ENCODE measurements around the gene TIMP2. TPM values are rescaled to one million over a fixed set of nuclear protein-coding genes. Genes with fewer than 3 reads are reported as not detected.
"Not testable (repeated sequence)": the region's sequence is repeated elsewhere in the genome, so short reads cannot be mapped to it uniquely, and the experiment has no call there.

TIMP2 gene
- total and polyA plus RNA-seq, 11 donors, result 25.1 to 201 (median 88.3) TPM

DNA sequence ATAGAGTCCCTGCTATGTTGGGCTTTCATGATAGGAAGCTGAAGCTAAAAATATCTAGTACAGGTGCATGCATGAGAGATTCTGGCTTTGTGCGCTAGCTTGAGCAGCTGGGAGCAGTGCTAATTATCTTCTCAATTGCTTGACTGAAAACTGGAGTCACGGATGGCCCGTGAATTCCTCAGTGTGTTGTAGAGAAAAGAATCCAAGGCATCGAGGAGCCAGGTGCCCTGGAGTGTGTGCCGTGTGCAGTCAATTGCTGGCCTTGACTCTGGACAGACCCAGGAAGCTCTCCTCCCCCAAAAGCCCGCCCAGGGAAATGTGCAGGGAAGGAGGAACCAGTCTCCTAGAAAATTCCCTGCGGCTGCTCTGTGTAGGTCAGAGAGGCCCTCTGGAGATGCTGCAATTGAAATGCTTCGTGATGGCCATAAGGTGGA is 40.3 kb upstream of the TIMP2 start:
- Histone ChIP-seq H3K4me1 (peaks cover 0 to 18% (median 1%) of the 10 kb centered on the region in 12 donors), H3K27me3 (no peaks in the 10 kb centered on the region), H3K27ac (no peak overlapping the region), H3K4me3 (no peak overlapping the region), H3K36me3 (peaks cover 0 to 27% (median 15%) of the 10 kb centered on the region in 9 donors), H3K9me3 (no peaks in the 10 kb centered on the region)
- intact Hi-C loops (cut with DNase I), result no loop called here
- TF ChIP-seq, protein P1, sequence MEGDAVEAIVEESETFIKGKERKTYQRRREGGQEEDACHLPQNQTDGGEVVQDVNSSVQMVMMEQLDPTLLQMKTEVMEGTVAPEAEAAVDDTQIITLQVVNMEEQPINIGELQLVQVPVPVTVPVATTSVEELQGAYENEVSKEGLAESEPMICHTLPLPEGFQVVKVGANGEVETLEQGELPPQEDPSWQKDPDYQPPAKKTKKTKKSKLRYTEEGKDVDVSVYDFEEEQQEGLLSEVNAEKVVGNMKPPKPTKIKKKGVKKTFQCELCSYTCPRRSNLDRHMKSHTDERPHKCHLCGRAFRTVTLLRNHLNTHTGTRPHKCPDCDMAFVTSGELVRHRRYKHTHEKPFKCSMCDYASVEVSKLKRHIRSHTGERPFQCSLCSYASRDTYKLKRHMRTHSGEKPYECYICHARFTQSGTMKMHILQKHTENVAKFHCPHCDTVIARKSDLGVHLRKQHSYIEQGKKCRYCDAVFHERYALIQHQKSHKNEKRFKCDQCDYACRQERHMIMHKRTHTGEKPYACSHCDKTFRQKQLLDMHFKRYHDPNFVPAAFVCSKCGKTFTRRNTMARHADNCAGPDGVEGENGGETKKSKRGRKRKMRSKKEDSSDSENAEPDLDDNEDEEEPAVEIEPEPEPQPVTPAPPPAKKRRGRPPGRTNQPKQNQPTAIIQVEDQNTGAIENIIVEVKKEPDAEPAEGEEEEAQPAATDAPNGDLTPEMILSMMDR (IDR thresholded peaks at IDR 0.05), result no peak
- no peak for TF ChIP-seq POLR2A (IDR thresholded peaks at IDR 0.05)
- DNase-seq, result no peak
- no peak for ATAC-seq
- 63 to 81% (median 76%) methylated on average over 8 of the region's 8 CpGs for WGBS, 4 donors

DNA sequence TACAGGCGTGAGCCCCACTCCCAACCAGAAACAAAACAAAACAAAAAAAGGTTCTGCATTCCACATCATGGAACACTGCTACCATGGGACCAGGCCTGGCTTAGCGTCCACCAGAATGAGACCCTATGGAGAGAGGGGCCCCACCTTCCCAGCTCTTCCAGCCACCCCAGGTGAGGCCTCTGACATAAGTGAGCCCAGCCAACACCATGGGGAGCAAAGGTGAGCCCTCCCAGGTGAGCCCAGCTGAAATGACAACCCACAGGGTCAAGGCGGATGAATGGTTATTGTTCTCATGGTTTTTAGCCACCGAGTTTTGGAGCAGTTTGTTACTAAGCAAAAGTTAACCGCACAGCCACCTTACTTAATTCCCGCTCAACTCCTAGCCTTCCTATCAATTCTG is 38.2 kb upstream of the TIMP2 start:
- intact Hi-C loops (cut with DNase I), result no loop called here
- Histone ChIP-seq H3K27ac (no peak overlapping the region), H3K4me3 (no peak overlapping the region), H3K27me3 (no peaks in the 10 kb centered on the region), H3K36me3 (peaks cover 0 to 14% (median 4%) of the 10 kb centered on the region in 9 donors), H3K9me3 (no peaks in the 10 kb centered on the region), H3K4me1 (peaks cover 0 to 9% (median 0%) of the 10 kb centered on the region in 12 donors)
- DNase-seq (peak in 1 of 5 donors; percentile 44), ATAC-seq (no peak)
- TF ChIP-seq, protein P1 (IDR thresholded peaks at IDR 0.05), result no peak
- no peak for TF ChIP-seq POLR2A (IDR thresholded peaks at IDR 0.05)
- WGBS, 4 donors, result 93 to 96% (median 94%) methylated on average over 6 of the region's 6 CpGs

DNA sequence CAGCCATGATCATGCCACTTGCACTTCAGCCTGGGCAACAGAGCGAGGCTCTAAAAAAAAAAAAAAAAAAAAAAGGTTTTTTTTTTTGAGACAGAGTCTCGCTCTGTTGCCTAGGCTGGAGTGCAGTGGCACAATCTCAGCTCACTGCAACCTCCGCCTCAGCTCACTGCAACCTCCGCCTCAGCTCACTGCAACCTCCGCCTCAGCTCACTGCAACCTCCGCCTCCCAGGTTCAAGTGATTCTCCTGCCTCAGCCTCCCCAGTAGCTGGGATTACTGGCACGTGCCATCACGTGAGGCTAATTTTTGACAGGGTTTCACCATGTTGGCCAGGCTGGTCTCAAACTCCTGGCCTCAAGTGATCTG is 37.8 kb upstream of the TIMP2 start:
- intact Hi-C loops (cut with DNase I); H3K4me1 ChIP-seq; H3K4me3 ChIP-seq; DNase-seq; H3K27me3 ChIP-seq; H3K9me3 ChIP-seq; ATAC-seq; H3K27ac ChIP-seq: not testable (repeated sequence)
- whole genome bisulfite sequencing, 4 donors, result 92 to 99% (median 96%) methylated on average over 8 of the region's 8 CpGs
- peaks cover 0 to 13% (median 3%) of the 10 kb centered on the region in 9 donors for H3K36me3 ChIP-seq

DNA sequence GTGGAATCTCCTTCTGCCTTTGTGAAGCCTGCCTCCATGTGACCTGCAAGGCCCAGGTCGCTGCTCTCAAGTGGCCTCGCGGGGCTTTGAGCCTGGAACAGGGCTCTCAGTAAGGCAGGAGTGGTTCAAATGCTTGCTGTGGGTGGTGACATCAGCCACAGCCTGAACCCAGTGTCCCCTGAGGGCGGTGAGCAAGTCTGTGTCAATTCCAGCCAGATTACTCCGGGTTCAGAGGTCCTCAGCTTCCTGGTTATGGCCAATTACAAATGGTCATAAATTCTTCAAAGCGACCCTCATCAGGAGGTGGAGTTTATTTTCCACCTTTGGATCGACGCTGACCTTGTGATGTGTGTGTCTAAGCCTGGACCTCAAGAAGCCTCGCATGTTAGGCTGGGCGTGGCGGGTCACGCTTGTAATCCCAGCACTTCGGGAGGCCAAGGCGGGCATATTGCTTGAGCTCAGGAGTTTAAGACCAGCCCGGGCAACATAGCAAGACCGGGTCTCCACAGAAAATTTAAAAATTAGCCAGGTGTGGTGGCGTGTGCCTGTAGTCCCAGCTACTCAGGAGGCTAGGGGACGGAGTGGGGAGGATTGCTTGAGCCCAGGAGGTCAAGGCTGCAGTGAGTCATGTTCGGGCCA is 37.3 kb upstream of the TIMP2 start:
- peaks cover 0 to 9% (median 2%) of the 10 kb centered on the region in 9 donors for H3K36me3 ChIP-seq
- ATAC-seq, result peak in 1 of 4 donors; percentile 44
- no peaks in the 10 kb centered on the region for H3K9me3 ChIP-seq
- H3K27me3 ChIP-seq, result no peaks in the 10 kb centered on the region
- H3K27ac ChIP-seq, result no peak overlapping the region
- intact Hi-C loops (cut with DNase I), result no loop called here
- H3K4me3 ChIP-seq, result no peak overlapping the region
- 81 to 85% (median 84%) methylated on average over 17 to 19 of the region's 19 CpGs for WGBS, 4 donors
- no peak for TF ChIP-seq POLR2A (IDR thresholded peaks at IDR 0.05)
- TF ChIP-seq, protein P1 (IDR thresholded peaks at IDR 0.05), result no peak
- DNase-seq, result peak in 1 of 5 donors; percentile 62
- peaks cover 0 to 9% (median 0%) of the 10 kb centered on the region in 12 donors for H3K4me1 ChIP-seq

DNA sequence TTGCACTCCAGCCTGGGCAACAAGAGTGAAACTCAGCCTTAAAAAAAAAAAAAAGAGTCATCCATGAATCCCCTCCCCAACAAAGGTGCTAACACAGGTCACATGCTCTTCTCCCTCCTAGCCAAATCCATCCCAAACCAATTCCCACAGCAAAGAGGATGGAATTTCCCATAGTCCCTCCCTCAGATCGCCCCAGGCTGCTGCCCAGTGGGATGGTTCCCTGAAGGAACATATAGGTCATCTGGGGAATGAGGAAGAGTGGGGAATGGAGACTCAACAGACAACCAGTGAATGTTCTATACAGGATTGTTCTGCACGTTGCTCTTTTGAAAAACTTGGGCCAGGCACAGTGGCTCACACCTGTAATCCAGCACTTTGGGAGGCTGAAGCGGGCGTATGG is 36.4 kb upstream of the TIMP2 start:
- no peaks in the 10 kb centered on the region for H3K9me3 ChIP-seq
- peaks cover 0 to 1% (median 0%) of the 10 kb centered on the region in 9 donors for H3K36me3 ChIP-seq
- H3K27me3 ChIP-seq, result no peaks in the 10 kb centered on the region
- TF ChIP-seq, protein P1 (IDR thresholded peaks at IDR 0.05), result no peak
- no peak for TF ChIP-seq POLR2A (IDR thresholded peaks at IDR 0.05)
- intact Hi-C loops (cut with DNase I), result no loop called here
- DNase-seq (no peak), ATAC-seq (no peak)
- 94 to 97% (median 96%) methylated on average over 4 of the region's 4 CpGs for WGBS, 4 donors
- H3K4me1 ChIP-seq, result peaks cover 0 to 9% (median 0%) of the 10 kb centered on the region in 12 donors
- H3K27ac ChIP-seq, result no peak overlapping the region
- no peak overlapping the region for H3K4me3 ChIP-seq

Measured in heart left ventricle (tissue), 16 donors.